ENCODE results near the gene ANKRD52.

GRCh38 chr12:56213878-56214277 is 44.3 kb downstream of the ANKRD52 start:
- no peak for TF ChIP-seq CTCF (IDR thresholded peaks at IDR 0.05 in 4 of 5, conservative IDR thresholded peaks at IDR 0.05 in 1 of 5)
- no peak for TF ChIP-seq POLR2A (IDR thresholded peaks at IDR 0.05)

Data from gastrocnemius medialis (tissue), 4 donors.